NCI-H524 (cell line): ENCODE data around the gene REPIN1.
A peak's percentile ranks its signal among the peaks of the same experiment; 100 is the strongest.

ENCODE experiments used
- DNase-seq, 2 experiments: peaks; one replicate each; lab custom pipeline; 2025; lab: John Stamatoyannopoulos, UW

The REPIN1 gene

GRCh38 chr7:150396426-150396825, 27.8 kb downstream of the REPIN1 start:
- DNase-seq, result no peak

- no peak for DNase-seq
Observed at GRCh38 chr7:150396851-150397260, 28.2 kb downstream of the REPIN1 start.

- no peak for DNase-seq
Observed at GRCh38 chr7:150397346-150398107, 28.9 kb downstream of the REPIN1 start.

GRCh38 chr7:150398108-150398964, 29.7 kb downstream of the REPIN1 start:
- DNase-seq, result no peak

GRCh38 chr7:150398965-150399320, 30.3 kb downstream of the REPIN1 start:
- no peak for DNase-seq

GRCh38 chr7:150399421-150400007, 30.9 kb downstream of the REPIN1 start:
- DNase-seq, result no peak

- DNase-seq, result no peak
Observed at GRCh38 chr7:150400008-150400787, 31.6 kb downstream of the REPIN1 start.

- DNase-seq, result no peak
Observed at GRCh38 chr7:150400788-150401423, 32.3 kb downstream of the REPIN1 start.

- no peak for DNase-seq
Observed at GRCh38 chr7:150401424-150401790, 32.8 kb downstream of the REPIN1 start.

- DNase-seq, result no peak
Observed at GRCh38 chr7:150401861-150402631, 33.4 kb downstream of the REPIN1 start.

- no peak for DNase-seq
Observed at GRCh38 chr7:150402671-150403321, 34.2 kb downstream of the REPIN1 start.

GRCh38 chr7:150403376-150404171, 35.0 kb downstream of the REPIN1 start:
- DNase-seq, result no peak

GRCh38 chr7:150404172-150404804, 35.7 kb downstream of the REPIN1 start:
- no peak for DNase-seq

GRCh38 chr7:150404805-150405583, 36.4 kb downstream of the REPIN1 start:
- DNase-seq, result peak; percentile 37 to 77

GRCh38 chr7:150405584-150406311, 37.1 kb downstream of the REPIN1 start:
- DNase-seq, result peak in 1 of 2 experiments; percentile 43

GRCh38 chr7:150406312-150406566, 37.6 kb downstream of the REPIN1 start:
- no peak for DNase-seq

GRCh38 chr7:150406567-150407421, 38.2 kb downstream of the REPIN1 start:
- DNase-seq, result peak in 1 of 2 experiments; percentile 23
